ENCODE results near the gene SEMA7A.

The SEMA7A gene

DNA sequence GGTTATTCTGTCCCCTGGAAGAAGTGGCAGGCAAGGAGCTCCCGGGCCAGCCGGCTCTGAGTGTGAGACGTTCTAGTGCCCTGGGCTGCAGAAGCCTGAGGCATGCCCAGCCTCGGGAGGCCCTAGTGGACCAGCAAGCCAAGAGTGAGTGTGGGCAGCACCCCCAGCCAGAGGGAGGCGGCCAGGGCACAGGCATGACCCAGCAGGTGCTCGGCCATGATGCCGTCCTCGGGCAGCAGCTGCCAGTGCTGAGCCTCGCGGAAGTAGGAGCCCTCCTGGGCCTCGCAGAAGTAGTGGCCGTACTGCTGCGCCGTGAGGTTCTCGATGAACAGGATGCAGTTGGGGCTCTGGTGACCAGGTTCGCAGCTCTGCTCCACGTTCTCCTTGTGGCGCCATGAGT, 23.3 kb downstream of the SEMA7A start:
- no peak for TF ChIP-seq CREB1 (IDR thresholded peaks at IDR 0.05; ENCODE audit: low read depth)
- no peak for TF ChIP-seq RAD21 (IDR thresholded peaks at IDR 0.05; ENCODE audit: low read depth)
- TF ChIP-seq, protein P1, sequence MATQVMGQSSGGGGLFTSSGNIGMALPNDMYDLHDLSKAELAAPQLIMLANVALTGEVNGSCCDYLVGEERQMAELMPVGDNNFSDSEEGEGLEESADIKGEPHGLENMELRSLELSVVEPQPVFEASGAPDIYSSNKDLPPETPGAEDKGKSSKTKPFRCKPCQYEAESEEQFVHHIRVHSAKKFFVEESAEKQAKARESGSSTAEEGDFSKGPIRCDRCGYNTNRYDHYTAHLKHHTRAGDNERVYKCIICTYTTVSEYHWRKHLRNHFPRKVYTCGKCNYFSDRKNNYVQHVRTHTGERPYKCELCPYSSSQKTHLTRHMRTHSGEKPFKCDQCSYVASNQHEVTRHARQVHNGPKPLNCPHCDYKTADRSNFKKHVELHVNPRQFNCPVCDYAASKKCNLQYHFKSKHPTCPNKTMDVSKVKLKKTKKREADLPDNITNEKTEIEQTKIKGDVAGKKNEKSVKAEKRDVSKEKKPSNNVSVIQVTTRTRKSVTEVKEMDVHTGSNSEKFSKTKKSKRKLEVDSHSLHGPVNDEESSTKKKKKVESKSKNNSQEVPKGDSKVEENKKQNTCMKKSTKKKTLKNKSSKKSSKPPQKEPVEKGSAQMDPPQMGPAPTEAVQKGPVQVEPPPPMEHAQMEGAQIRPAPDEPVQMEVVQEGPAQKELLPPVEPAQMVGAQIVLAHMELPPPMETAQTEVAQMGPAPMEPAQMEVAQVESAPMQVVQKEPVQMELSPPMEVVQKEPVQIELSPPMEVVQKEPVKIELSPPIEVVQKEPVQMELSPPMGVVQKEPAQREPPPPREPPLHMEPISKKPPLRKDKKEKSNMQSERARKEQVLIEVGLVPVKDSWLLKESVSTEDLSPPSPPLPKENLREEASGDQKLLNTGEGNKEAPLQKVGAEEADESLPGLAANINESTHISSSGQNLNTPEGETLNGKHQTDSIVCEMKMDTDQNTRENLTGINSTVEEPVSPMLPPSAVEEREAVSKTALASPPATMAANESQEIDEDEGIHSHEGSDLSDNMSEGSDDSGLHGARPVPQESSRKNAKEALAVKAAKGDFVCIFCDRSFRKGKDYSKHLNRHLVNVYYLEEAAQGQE (IDR thresholded peaks at IDR 0.05; ENCODE audit: low read depth): no peak
- TF ChIP-seq, protein P2, sequence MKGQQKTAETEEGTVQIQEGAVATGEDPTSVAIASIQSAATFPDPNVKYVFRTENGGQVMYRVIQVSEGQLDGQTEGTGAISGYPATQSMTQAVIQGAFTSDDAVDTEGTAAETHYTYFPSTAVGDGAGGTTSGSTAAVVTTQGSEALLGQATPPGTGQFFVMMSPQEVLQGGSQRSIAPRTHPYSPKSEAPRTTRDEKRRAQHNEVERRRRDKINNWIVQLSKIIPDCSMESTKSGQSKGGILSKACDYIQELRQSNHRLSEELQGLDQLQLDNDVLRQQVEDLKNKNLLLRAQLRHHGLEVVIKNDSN (IDR thresholded peaks at IDR 0.05): no peak
- TF ChIP-seq YY1 (IDR thresholded peaks at IDR 0.05; ENCODE audit: low read depth): no peak
- no peak for TF ChIP-seq FOXM1 (IDR thresholded peaks at IDR 0.05; ENCODE audit: borderline replicate concordance, low read depth)
- TF ChIP-seq NFIC (IDR thresholded peaks at IDR 0.05): no peak
- no peak for TF ChIP-seq TAF1 (IDR thresholded peaks at IDR 0.05; ENCODE audit: low read depth)
- TF ChIP-seq, protein P3, sequence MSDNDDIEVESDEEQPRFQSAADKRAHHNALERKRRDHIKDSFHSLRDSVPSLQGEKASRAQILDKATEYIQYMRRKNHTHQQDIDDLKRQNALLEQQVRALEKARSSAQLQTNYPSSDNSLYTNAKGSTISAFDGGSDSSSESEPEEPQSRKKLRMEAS (IDR thresholded peaks at IDR 0.05): no peak
- no peak for TF ChIP-seq EP300 (IDR thresholded peaks at IDR 0.05; ENCODE audit: borderline replicate concordance)
- no peak for TF ChIP-seq ZBTB7A (IDR thresholded peaks at IDR 0.05; ENCODE audit: low read depth)

DNA sequence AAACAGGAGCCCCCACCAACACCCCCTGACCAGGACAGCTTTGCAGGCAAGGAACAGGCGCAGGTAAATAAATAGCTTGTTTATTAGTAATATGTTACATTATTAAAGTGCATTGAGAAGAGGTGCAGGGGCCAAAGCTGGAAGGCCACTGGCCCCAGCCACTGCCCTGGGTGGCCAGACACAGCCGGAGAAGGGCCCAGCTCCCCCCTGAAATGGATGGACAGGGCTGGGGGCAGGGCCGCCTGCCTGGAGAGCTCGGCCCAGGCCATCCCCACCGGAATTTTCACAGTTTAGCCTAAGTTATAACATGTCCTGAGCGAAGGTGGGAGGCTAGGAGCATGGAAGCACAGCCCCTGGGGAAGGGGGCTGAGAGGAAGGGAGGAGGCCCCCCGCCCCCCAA, 24.5 kb downstream of the SEMA7A start:
- TF ChIP-seq TAF1 (IDR thresholded peaks at IDR 0.05; ENCODE audit: low read depth): no peak
- TF ChIP-seq, protein P1 (IDR thresholded peaks at IDR 0.05; ENCODE audit: low read depth): no peak
- TF ChIP-seq TCF12 (IDR thresholded peaks at IDR 0.05; ENCODE audit: low read depth): no peak
- no peak for TF ChIP-seq EGR1 (IDR thresholded peaks at IDR 0.05)
- TF ChIP-seq YY1 (IDR thresholded peaks at IDR 0.05; ENCODE audit: low read depth): no peak
- TF ChIP-seq TEAD4 (IDR thresholded peaks at IDR 0.05): no peak
- TF ChIP-seq FOXM1 (IDR thresholded peaks at IDR 0.05; ENCODE audit: borderline replicate concordance, low read depth): no peak
- TF ChIP-seq, protein P3 (IDR thresholded peaks at IDR 0.05): no peak
- no peak for TF ChIP-seq EP300 (IDR thresholded peaks at IDR 0.05; ENCODE audit: borderline replicate concordance)
- no peak for TF ChIP-seq CEBPB (IDR thresholded peaks at IDR 0.05)
- TF ChIP-seq CREB1 (IDR thresholded peaks at IDR 0.05; ENCODE audit: low read depth): no peak
- TF ChIP-seq NFIC (IDR thresholded peaks at IDR 0.05): no peak
- TF ChIP-seq, protein P2 (IDR thresholded peaks at IDR 0.05): no peak
- TF ChIP-seq RAD21 (IDR thresholded peaks at IDR 0.05; ENCODE audit: low read depth): no peak
- no peak for TF ChIP-seq ZBTB7A (IDR thresholded peaks at IDR 0.05; ENCODE audit: low read depth)

DNA sequence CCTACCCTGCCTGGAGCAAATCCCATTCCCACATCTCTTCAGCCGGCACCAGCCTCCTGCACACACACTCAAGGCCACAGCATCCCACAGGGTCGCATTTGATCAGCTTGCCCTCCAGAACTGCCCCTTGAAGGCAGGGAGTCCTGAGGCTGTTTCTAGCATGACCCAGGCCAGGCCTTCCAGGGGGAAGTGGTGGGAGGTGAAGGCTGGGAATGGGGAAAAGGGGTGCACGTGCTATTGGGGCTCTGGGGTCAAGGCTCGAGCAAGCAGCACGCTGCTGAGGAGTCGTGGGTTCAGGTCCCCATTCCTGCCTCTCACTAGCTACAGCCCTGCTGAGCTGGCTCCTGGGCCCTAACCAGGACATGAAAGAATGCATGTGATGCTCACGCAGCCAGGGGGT, 24.9 kb downstream of the SEMA7A start:
- TF ChIP-seq TEAD4 (IDR thresholded peaks at IDR 0.05) (no peak), FOXM1 (IDR thresholded peaks at IDR 0.05; ENCODE audit: borderline replicate concordance, low read depth) (no peak), TCF12 (IDR thresholded peaks at IDR 0.05; ENCODE audit: low read depth) (no peak), CEBPB (IDR thresholded peaks at IDR 0.05) (no peak), TAF1 (IDR thresholded peaks at IDR 0.05; ENCODE audit: low read depth) (no peak), ZBTB7A (IDR thresholded peaks at IDR 0.05; ENCODE audit: low read depth) (no peak), EGR1 (IDR thresholded peaks at IDR 0.05) (no peak), EP300 (IDR thresholded peaks at IDR 0.05; ENCODE audit: borderline replicate concordance) (no peak), CREB1 (IDR thresholded peaks at IDR 0.05; ENCODE audit: low read depth) (no peak), NFIC (IDR thresholded peaks at IDR 0.05) (no peak), RAD21 (IDR thresholded peaks at IDR 0.05; ENCODE audit: low read depth) (no peak), YY1 (IDR thresholded peaks at IDR 0.05; ENCODE audit: low read depth) (no peak)
- TF ChIP-seq, protein P3 (IDR thresholded peaks at IDR 0.05): no peak
- TF ChIP-seq, protein P2 (IDR thresholded peaks at IDR 0.05): no peak
- TF ChIP-seq, protein P1 (IDR thresholded peaks at IDR 0.05; ENCODE audit: low read depth): no peak

DNA sequence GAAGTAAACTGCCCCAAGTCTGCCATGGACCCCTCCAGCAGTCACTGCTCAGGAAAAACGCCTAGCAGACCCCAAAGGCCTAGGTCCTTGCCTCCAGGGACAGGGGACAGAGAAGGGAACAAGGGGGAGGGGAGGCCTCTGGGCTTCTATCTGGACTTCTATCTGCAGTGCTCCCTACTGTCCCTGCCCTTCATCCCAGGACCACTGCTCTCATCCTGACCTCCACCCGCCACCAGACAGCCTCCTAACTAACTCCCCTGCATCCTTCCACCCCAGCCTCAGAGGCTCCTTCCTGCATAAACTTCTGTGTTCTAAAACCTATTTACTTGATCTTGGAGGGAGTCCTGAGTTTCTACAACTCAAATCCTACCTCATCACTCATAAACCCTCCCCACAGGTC, 25.4 kb downstream of the SEMA7A start:
- no peak for TF ChIP-seq TCF12 (IDR thresholded peaks at IDR 0.05; ENCODE audit: low read depth)
- TF ChIP-seq EP300 (IDR thresholded peaks at IDR 0.05; ENCODE audit: borderline replicate concordance): no peak
- TF ChIP-seq EGR1 (IDR thresholded peaks at IDR 0.05): no peak
- TF ChIP-seq YY1 (IDR thresholded peaks at IDR 0.05; ENCODE audit: low read depth): no peak
- no peak for TF ChIP-seq TAF1 (IDR thresholded peaks at IDR 0.05; ENCODE audit: low read depth)
- TF ChIP-seq, protein P2 (IDR thresholded peaks at IDR 0.05): no peak
- TF ChIP-seq TEAD4 (IDR thresholded peaks at IDR 0.05): no peak
- no peak for TF ChIP-seq CREB1 (IDR thresholded peaks at IDR 0.05; ENCODE audit: low read depth)
- TF ChIP-seq, protein P1 (IDR thresholded peaks at IDR 0.05; ENCODE audit: low read depth): no peak
- no peak for TF ChIP-seq ZBTB7A (IDR thresholded peaks at IDR 0.05; ENCODE audit: low read depth)
- no peak for TF ChIP-seq FOXM1 (IDR thresholded peaks at IDR 0.05; ENCODE audit: borderline replicate concordance, low read depth)
- TF ChIP-seq, protein P3 (IDR thresholded peaks at IDR 0.05): no peak
- TF ChIP-seq RAD21 (IDR thresholded peaks at IDR 0.05; ENCODE audit: low read depth): no peak
- no peak for TF ChIP-seq NFIC (IDR thresholded peaks at IDR 0.05)

Measured in Ishikawa (cell line).